Endothelial cell of umbilical vein (primary cell): Measurements from ENCODE around the gene REEP2. TPM values are rescaled to one million over a fixed set of nuclear protein-coding genes. Genes with fewer than 3 reads are reported as not detected.
A peak's percentile ranks its signal among the peaks of the same experiment; 100 is the strongest.

Source experiments
- BruUV-seq: library from RNA; stranded (reverse); fragments of 400-500 nt; replicated peaks from 2 replicates; lab custom pipeline; 2021; lab: Mats Ljungman, UMichigan
- CTCF ChIA-PET: fragments of 300-600, 350-600 bp; sonication (Branson Sonifier 250); formaldehyde crosslinking; loops from one replicate; lab custom pipeline; 2021; ENCODE audit warnings: antibody characterized with exemption, inconsistent platforms; lab: Charles Lee
- POLR2A ChIA-PET: fragments of 300-600, 350-600 bp; sonication (Branson Sonifier 250); formaldehyde crosslinking; loops from one replicate; lab custom pipeline; 2021; ENCODE audit warnings: antibody characterized with exemption, inconsistent platforms; lab: Charles Lee
- DNase-seq: peaks from one replicate; pipeline ENCODE4 v3.0.0-alpha.2; 2011; ENCODE audit warnings: low read depth, low spot score
- FAIRE-seq: peaks from 2 replicates; lab custom pipeline; 2011; peaks lifted over from hg19 to GRCh38; lab: Jason Lieb, UNC
- H2AFZ ChIP-seq: 2 replicates; pipeline ENCODE4 v1.6.0; 2012; ENCODE audit warnings: low read depth, low read length, control low read depth, inconsistent platforms
- H3K27ac ChIP-seq: 2 replicates; pipeline ENCODE4 v1.5.1; 2011; ENCODE audit warnings: low read depth, mild to moderate bottlenecking, control low read depth, low read length, moderate library complexity; ENCODE audit not compliant: insufficient read depth
- H3K27me3 ChIP-seq, 2 experiments: 2 replicates each; pipeline versions ENCODE4 v1.6.0 to v1.6.1; 2011; ENCODE audit warnings: low read length in 2 of 2, mixed read lengths in 1 of 2; ENCODE audit not compliant: control insufficient read depth in 2 of 2, insufficient read depth in 2 of 2
- H3K36me3 ChIP-seq, 2 experiments: 2 replicates in 1 of 2; 3 replicates in 1 of 2; pipeline ENCODE4 v1.5.1; 2011; ENCODE audit warnings: low read length in 2 of 2, mild to moderate bottlenecking in 1 of 2, moderate library complexity in 1 of 2; ENCODE audit not compliant: control insufficient read depth in 2 of 2, insufficient read depth in 2 of 2; ENCODE audit errors: extremely low read depth in 1 of 2
- H3K4me1 ChIP-seq: 3 replicates; pipeline ENCODE4 v1.5.1; 2011; ENCODE audit warnings: mild to moderate bottlenecking, low read length; ENCODE audit not compliant: control insufficient read depth, insufficient read depth; ENCODE audit errors: extremely low read depth
- H3K4me2 ChIP-seq: 2 replicates; pipeline ENCODE4 v1.6.1; 2011; ENCODE audit warnings: low read length, control low read depth, mixed read lengths; ENCODE audit not compliant: insufficient read depth
- H3K4me3 ChIP-seq, 3 experiments: fragments of 200-600 bp in 1 of 3; sonication (generic), shearing (Covaris generic) in 1 of 3; replicated peaks in 1 of 3; 2 replicates each; pipeline ENCODE4 v1.5.1; 2011 to 2016; ENCODE audit warnings: control low read depth in 3 of 3, low read length in 3 of 3, mild to moderate bottlenecking in 2 of 3, inconsistent platforms in 1 of 3, low read depth in 1 of 3, moderate library complexity in 1 of 3; ENCODE audit not compliant: insufficient read depth in 1 of 3
- H3K79me2 ChIP-seq: 2 replicates; pipeline ENCODE4 v1.6.0; 2012; ENCODE audit warnings: low read length, inconsistent platforms; ENCODE audit not compliant: control insufficient read depth, insufficient read depth
- H3K9ac ChIP-seq: replicated peaks from 2 replicates; pipeline ENCODE3; 2011; ENCODE audit warnings: low read length, control low read depth; ENCODE audit not compliant: insufficient read depth; ENCODE audit errors: extremely low read depth
- H3K9me1 ChIP-seq: replicated peaks from 3 replicates; pipeline ENCODE4 v1.6.0; 2011; ENCODE audit warnings: mild to moderate bottlenecking, low read length; ENCODE audit not compliant: control insufficient read depth, insufficient read depth; ENCODE audit errors: extremely low read depth
- H3K9me3 ChIP-seq: replicated peaks from 2 replicates; pipeline ENCODE4 v1.5.1; 2012; ENCODE audit warnings: low read length, inconsistent platforms; ENCODE audit not compliant: control insufficient read depth, insufficient read depth
- H4K20me1 ChIP-seq: replicated peaks from 2 replicates; pipeline ENCODE3; 2011; ENCODE audit warnings: mild to moderate bottlenecking, low read length; ENCODE audit not compliant: control insufficient read depth, insufficient read depth; ENCODE audit errors: extremely low read depth
- EZH2 ChIP-seq: IDR thresholded peaks from 2 replicates; pipeline ENCODE4 v1.6.1; 2012; ENCODE audit warnings: borderline replicate concordance, low read depth, mild to moderate bottlenecking, moderate library complexity, low read length, inconsistent platforms; ENCODE audit not compliant: severe bottlenecking
- FOS ChIP-seq: IDR thresholded peaks from 2 replicates; pipeline ENCODE4 v1.6.1; 2011; ENCODE audit warnings: mild to moderate bottlenecking, low read length, moderate library complexity, borderline replicate concordance; ENCODE audit not compliant: insufficient read depth
- GATA2 ChIP-seq: IDR thresholded peaks from 2 replicates; pipeline ENCODE4 v1.7.0; 2011; ENCODE audit warnings: low read depth, mild to moderate bottlenecking, moderate library complexity, mixed read lengths, low read length; ENCODE audit not compliant: insufficient read length, insufficient read depth
- JUN ChIP-seq: IDR thresholded peaks from 2 replicates; pipeline ENCODE4 v1.6.1; 2011; ENCODE audit warnings: borderline replicate concordance, low read depth; ENCODE audit not compliant: insufficient read length, insufficient read depth
- MYC ChIP-seq: IDR thresholded peaks from one replicate; pipeline ENCODE4 v1.6.1; 2011; ENCODE audit warnings: mild to moderate bottlenecking, low read depth, low read length
- POLR2A ChIP-seq: IDR thresholded peaks from 2 replicates; pipeline ENCODE4 v1.6.1; 2012; ENCODE audit warnings: low read depth, mild to moderate bottlenecking, control low read depth, low read length
- POLR2AphosphoS5 ChIP-seq: IDR thresholded peaks from 2 replicates; pipeline ENCODE4 v1.6.1; 2012; ENCODE audit warnings: low read depth, mild to moderate bottlenecking, control low read depth, low read length, moderate library complexity; ENCODE audit not compliant: insufficient read depth
- dilution Hi-C: fragments of 300-500 bp; cut with MboI; formaldehyde crosslinking; loops from one replicate; pipeline ENCODE4 v1.15.0; 2019; ENCODE audit warnings: low sequenced_read_pairs; ENCODE audit not compliant: extremely low pct_ligation_motif_present
- intact Hi-C: fragments of 100-400 bp; cut with micrococcal nuclease; formaldehyde crosslinking; loops from one replicate; pipeline ENCODE4 v1.10.0; 2022
- polyA plus RNA-seq, 4 experiments: library from polyadenylated mRNA; depleted of rRNA in 3 of 4; stranded (reverse) in 3 of 4; unstranded in 1 of 4; fragments of >200 nt; gene quantifications; 2 replicates each; pipeline versions ENCODE4 v1.2.1 to v1.2.3, GENCODE V29; 2011 to 2012; ENCODE audit warnings: missing spikeins in 1 of 4
- total RNA-seq: library from RNA; stranded (reverse); gene quantifications from 2 replicates; pipeline ENCODE4 v1.2.3, GENCODE V29; 2021
- TF ChIP-seq, protein P1 (sequence below), 2 donors: IDR thresholded peaks; 1 replicate in 1 of 2; 2 replicates in 1 of 2; pipeline ENCODE4 v1.5.1; 2011; ENCODE audit warnings: low read length in 2 of 2, mild to moderate bottlenecking in 2 of 2, moderate library complexity in 2 of 2, control low read depth in 1 of 2, inconsistent platforms in 1 of 2, low read depth in 1 of 2; ENCODE audit not compliant: insufficient read depth in 1 of 2; ENCODE audit errors: extremely low read depth in 1 of 2
- TF ChIP-seq, protein P2 (sequence below): IDR thresholded peaks from 2 replicates; pipeline ENCODE4 v1.6.1; 2011; ENCODE audit not compliant: insufficient read depth, insufficient read length

The REEP2 gene
- total and polyA plus RNA-seq, 2 donors (not counting 3 experiments of a cell fraction or from before 2014, with no cell fraction given), result 4.0 to 4.8 TPM

DNA sequence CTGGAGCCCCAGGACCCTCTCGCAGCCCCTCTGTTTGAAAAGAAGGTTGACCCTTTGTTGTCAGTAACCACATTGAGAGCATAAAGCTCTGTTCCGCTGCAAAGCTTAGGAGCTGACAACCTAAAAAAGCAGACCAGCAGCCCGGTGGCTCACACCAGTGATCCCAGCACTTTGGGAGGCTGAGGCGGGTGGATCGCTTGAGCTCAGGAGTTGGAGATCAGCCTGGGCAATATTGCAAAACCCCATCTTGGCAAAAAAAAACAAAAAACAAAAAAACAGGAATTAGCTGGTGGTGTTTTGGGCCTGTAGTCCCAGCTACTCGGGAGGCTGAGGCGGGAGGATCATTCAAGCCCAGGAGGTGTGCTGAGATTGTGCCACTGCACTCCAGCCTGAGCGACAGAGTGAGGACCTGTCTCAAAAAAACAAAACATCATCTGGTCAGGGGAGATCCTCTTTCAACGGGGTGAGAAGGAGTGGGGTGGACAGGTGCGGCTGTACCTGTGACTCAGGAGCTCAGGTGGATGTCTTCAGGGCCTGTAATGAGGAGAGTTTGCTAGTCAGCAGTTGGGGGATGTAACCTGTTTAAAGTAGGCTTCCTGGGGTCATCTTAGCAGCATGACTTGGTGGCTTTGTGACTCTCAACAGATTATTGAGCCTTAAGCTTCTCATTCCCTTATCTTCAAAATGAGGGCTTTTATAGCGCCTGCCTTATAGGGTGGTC is 694 bp upstream of the REEP2 start:
- FAIRE-seq (no peak), DNase-seq (no peak)
- H3K36me3 ChIP-seq, result peaks cover 7 to 10% of the 10 kb centered on the region in 2 experiments
- TF ChIP-seq, protein P1, sequence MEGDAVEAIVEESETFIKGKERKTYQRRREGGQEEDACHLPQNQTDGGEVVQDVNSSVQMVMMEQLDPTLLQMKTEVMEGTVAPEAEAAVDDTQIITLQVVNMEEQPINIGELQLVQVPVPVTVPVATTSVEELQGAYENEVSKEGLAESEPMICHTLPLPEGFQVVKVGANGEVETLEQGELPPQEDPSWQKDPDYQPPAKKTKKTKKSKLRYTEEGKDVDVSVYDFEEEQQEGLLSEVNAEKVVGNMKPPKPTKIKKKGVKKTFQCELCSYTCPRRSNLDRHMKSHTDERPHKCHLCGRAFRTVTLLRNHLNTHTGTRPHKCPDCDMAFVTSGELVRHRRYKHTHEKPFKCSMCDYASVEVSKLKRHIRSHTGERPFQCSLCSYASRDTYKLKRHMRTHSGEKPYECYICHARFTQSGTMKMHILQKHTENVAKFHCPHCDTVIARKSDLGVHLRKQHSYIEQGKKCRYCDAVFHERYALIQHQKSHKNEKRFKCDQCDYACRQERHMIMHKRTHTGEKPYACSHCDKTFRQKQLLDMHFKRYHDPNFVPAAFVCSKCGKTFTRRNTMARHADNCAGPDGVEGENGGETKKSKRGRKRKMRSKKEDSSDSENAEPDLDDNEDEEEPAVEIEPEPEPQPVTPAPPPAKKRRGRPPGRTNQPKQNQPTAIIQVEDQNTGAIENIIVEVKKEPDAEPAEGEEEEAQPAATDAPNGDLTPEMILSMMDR (IDR thresholded peaks at IDR 0.05; ENCODE audit: extremely low read depth in 1 of 2, insufficient read depth in 1 of 2, low read depth in 1 of 2, low read length in 2 of 2), result no peak
- TF ChIP-seq EZH2 (no peak), POLR2A (no peak), FOS (no peak), POLR2AphosphoS5 (no peak), JUN (no peak), GATA2 (no peak), MYC (no peak)
- TF ChIP-seq, protein P2, sequence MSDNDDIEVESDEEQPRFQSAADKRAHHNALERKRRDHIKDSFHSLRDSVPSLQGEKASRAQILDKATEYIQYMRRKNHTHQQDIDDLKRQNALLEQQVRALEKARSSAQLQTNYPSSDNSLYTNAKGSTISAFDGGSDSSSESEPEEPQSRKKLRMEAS, result no peak
- no peaks in the 10 kb centered on the region for H4K20me1 ChIP-seq
- peak overlapping the region; percentile 50 to 54 (median 54) for H3K4me3 ChIP-seq
- dilution Hi-C loops (no loop called here), intact Hi-C loops (no loop called here)
- no TSS peak for BruUV-seq
- H3K79me2 ChIP-seq, result no peaks in the 10 kb centered on the region
- H3K9me3 ChIP-seq, result no peaks in the 10 kb centered on the region
- H2AFZ ChIP-seq, result peak overlapping the region; percentile 91
- ChIA-PET POLR2A (interaction anchor here (1.5 kb wide), 1 partner anchor 10 kb away, joined by 3 read pairs; no protein-coding TSS in a partner anchor), CTCF (interaction anchor here (0.6 to 3.0 kb wide), 5 partner anchors 9 to 105 kb away, joined by 3 to 25 read pairs (median 6); partner anchors contain the start of gene ETF1)
- no peak overlapping the region for H3K27ac ChIP-seq
- peak overlapping the region; percentile 91 for H3K4me2 ChIP-seq
- no peaks in the 10 kb centered on the region for H3K27me3 ChIP-seq
- H3K9ac ChIP-seq, result no peak overlapping the region
- no peaks in the 10 kb centered on the region for H3K9me1 ChIP-seq
- peaks cover 9% of the 10 kb centered on the region for H3K4me1 ChIP-seq
